OCI-LY7 (cell line): Measurements from ENCODE around the gene NRG4. TPM values are rescaled to one million over a fixed set of nuclear protein-coding genes. Genes with fewer than 3 reads are reported as not detected.
"Not testable (repeated sequence)": the region's sequence is repeated elsewhere in the genome, so short reads cannot be mapped to it uniquely, and the experiment has no call there.

Experiments
- BruUV-seq: library from RNA; stranded (reverse); fragments of 400-500 nt; replicated peaks from 2 replicates; lab custom pipeline; 2021; lab: Mats Ljungman, UMichigan
- CTCF ChIA-PET: fragments of 300-600 bp; sonication (Branson Sonifier 250); formaldehyde crosslinking; loops from one replicate; lab custom pipeline; 2022; ENCODE audit warnings: antibody characterized with exemption; ENCODE audit not compliant: unreplicated experiment; lab: Charles Lee
- POLR2A ChIA-PET: fragments of 300-600 bp; sonication (Branson Sonifier 250); formaldehyde crosslinking; loops from one replicate; lab custom pipeline; 2022; ENCODE audit warnings: antibody characterized with exemption; lab: Charles Lee
- DNase-seq: peaks from one replicate; pipeline ENCODE4 v3.0.0-alpha.2; 2015; ENCODE audit warnings: low spot score
- H2AFZ ChIP-seq: fragments of 200-600 bp; sonication (generic), shearing (Covaris generic); 2 replicates; pipeline ENCODE4 v1.6.1; 2014; ENCODE audit warnings: mild to moderate bottlenecking, antibody characterized with exemption, low read length, moderate library complexity
- H3K27ac ChIP-seq: fragments of 200-600 bp; sonication (generic); 2 replicates; pipeline ENCODE4 v1.5.1; 2014; ENCODE audit warnings: mixed run types, low read depth, mild to moderate bottlenecking, moderate library complexity, low read length, inconsistent platforms; ENCODE audit not compliant: poor library complexity, severe bottlenecking
- H3K36me3 ChIP-seq: fragments of 200-600 bp; sonication (generic); 2 replicates; pipeline ENCODE4 v1.6.1; 2014; ENCODE audit warnings: mild to moderate bottlenecking, antibody characterized with exemption, low read length, moderate library complexity, mixed read lengths; ENCODE audit not compliant: insufficient read depth
- H3K4me1 ChIP-seq: fragments of 200-600 bp; sonication (generic); 2 replicates; pipeline ENCODE4 v1.5.1; 2014; ENCODE audit warnings: mild to moderate bottlenecking, low read length; ENCODE audit not compliant: insufficient read depth, poor library complexity, severe bottlenecking
- H3K4me2 ChIP-seq: fragments of 200-600 bp; sonication (generic); 2 replicates; pipeline ENCODE4 v1.6.1; 2014; ENCODE audit warnings: mild to moderate bottlenecking, low read length
- H3K4me3 ChIP-seq: fragments of 200-600 bp; sonication (generic); 2 replicates; pipeline ENCODE4 v1.5.1; 2014; ENCODE audit warnings: mild to moderate bottlenecking, low read depth, low read length; ENCODE audit not compliant: poor library complexity, severe bottlenecking
- H3K79me2 ChIP-seq: fragments of 200-600 bp; sonication (generic); 2 replicates; pipeline ENCODE4 v1.6.1; 2016; ENCODE audit warnings: low read depth, mild to moderate bottlenecking, low read length, moderate library complexity, mixed read lengths; ENCODE audit not compliant: insufficient read depth
- H3K9me2 ChIP-seq: fragments of 200-600 bp; sonication (generic); 2 replicates; pipeline ENCODE4 v1.6.1; 2016; ENCODE audit warnings: mild to moderate bottlenecking, low read length, mixed read lengths; ENCODE audit not compliant: insufficient read depth
- H3K9me3 ChIP-seq: fragments of 200-600 bp; sonication (generic); 2 replicates; pipeline ENCODE4 v1.6.1; 2014; ENCODE audit warnings: mild to moderate bottlenecking, mixed run types, low read length, mixed read lengths
- H4K20me1 ChIP-seq: fragments of 200-600 bp; sonication (generic); 2 replicates; pipeline ENCODE4 v1.6.1; 2014; ENCODE audit warnings: mild to moderate bottlenecking, antibody characterized with exemption, low read length, moderate library complexity, mixed read lengths; ENCODE audit not compliant: insufficient read depth
- CTCF ChIP-seq: fragments of 200-600 bp; sonication (generic); conservative IDR thresholded peaks from 2 replicates; pipeline ENCODE4 v1.5.1; 2014; ENCODE audit warnings: mild to moderate bottlenecking, antibody characterized with exemption, low read length, moderate library complexity, mixed read lengths
- EZH2phosphoT487 ChIP-seq: fragments of 200-600 bp; sonication (generic); IDR thresholded peaks from 2 replicates; pipeline ENCODE4 v1.6.1; 2018; ENCODE audit warnings: low read depth, borderline replicate concordance, mild to moderate bottlenecking, mixed run types, antibody characterized with exemption, low read length, moderate library complexity, mixed read lengths
- intact Hi-C: fragments of 100-400 bp; cut with micrococcal nuclease; formaldehyde crosslinking; loops from one replicate; pipeline ENCODE4 v1.10.0; 2022; ENCODE audit not compliant: unreplicated experiment
- total RNA-seq, 2 experiments: library from RNA; depleted of rRNA in 1 of 2; stranded (reverse); fragments of >200 nt in 1 of 2; shearing (Covaris generic) in 1 of 2; gene quantifications; 2 replicates each; pipeline ENCODE4 v1.2.3, GENCODE V29; 2014 to 2022

Gene NRG4
- total RNA-seq, 2 experiments from 2014 or later: not detected

GRCh38 chr15:75982468-75982867 is 29.8 kb downstream of the NRG4 start:
- Histone ChIP-seq H4K20me1 (no peaks in the 10 kb centered on the region), H3K4me3 (no peak overlapping the region), H2AFZ (no peak overlapping the region), H3K36me3 (no peaks in the 10 kb centered on the region), H3K9me3 (no peaks in the 10 kb centered on the region), H3K27ac (no peak overlapping the region), H3K9me2 (no peaks in the 10 kb centered on the region), H3K4me1 (no peaks in the 10 kb centered on the region), H3K4me2 (no peak overlapping the region), H3K79me2 (no peaks in the 10 kb centered on the region)
- ChIA-PET POLR2A (interaction anchor here (0.6 kb wide), 1 partner anchor 15 kb away, joined by 5 read pairs; no protein-coding TSS in a partner anchor), CTCF (no interaction called here)
- intact Hi-C loops: no loop called here
- DNase-seq: no peak
- no peak for TF ChIP-seq EZH2phosphoT487
- no peak for TF ChIP-seq CTCF
- BruUV-seq: no TSS peak

- H3K4me3 ChIP-seq: no peak overlapping the region
- no peak overlapping the region for H2AFZ ChIP-seq
- POLR2A ChIA-PET: no interaction called here
- no peak overlapping the region for H3K4me2 ChIP-seq
- H3K4me1 ChIP-seq: no peaks in the 10 kb centered on the region
- no peaks in the 10 kb centered on the region for H4K20me1 ChIP-seq
- H3K9me3 ChIP-seq: no peaks in the 10 kb centered on the region
- intact Hi-C loops: no loop called here
- TF ChIP-seq CTCF: no peak
- no peak for DNase-seq
- BruUV-seq: no TSS peak
- no peaks in the 10 kb centered on the region for H3K79me2 ChIP-seq
- H3K9me2 ChIP-seq: no peaks in the 10 kb centered on the region
- no peaks in the 10 kb centered on the region for H3K36me3 ChIP-seq
- H3K27ac ChIP-seq: no peak overlapping the region
- CTCF ChIA-PET: no interaction called here
Measured at GRCh38 chr15:75981149-75981815, 30.9 kb downstream of the NRG4 start.

GRCh38 chr15:75976766-75977165 is 35.5 kb downstream of the NRG4 start:
- H3K4me2 ChIP-seq, H4K20me1 ChIP-seq, H3K4me3 ChIP-seq, POLR2A ChIA-PET, H3K4me1 ChIP-seq, CTCF ChIA-PET, H2AFZ ChIP-seq, H3K27ac ChIP-seq, H3K79me2 ChIP-seq, DNase-seq, H3K9me2 ChIP-seq, H3K36me3 ChIP-seq, BruUV-seq, H3K9me3 ChIP-seq, intact Hi-C loops: not testable (repeated sequence)
